HG03521 (cell line): ENCODE data around the gene HEATR5B.
"Not testable (repeated sequence)": the region's sequence is repeated elsewhere in the genome, so short reads cannot be mapped to it uniquely, and the experiment has no call there.

Experiments used
- ATAC-seq: cut with Tn5 transposase; IDR thresholded peaks from one replicate; pipeline ENCODE4 v1.9.1; 2021; ENCODE audit warnings: mild to moderate bottlenecking, moderate library complexity; ENCODE audit not compliant: unreplicated experiment

Gene HEATR5B

DNA sequence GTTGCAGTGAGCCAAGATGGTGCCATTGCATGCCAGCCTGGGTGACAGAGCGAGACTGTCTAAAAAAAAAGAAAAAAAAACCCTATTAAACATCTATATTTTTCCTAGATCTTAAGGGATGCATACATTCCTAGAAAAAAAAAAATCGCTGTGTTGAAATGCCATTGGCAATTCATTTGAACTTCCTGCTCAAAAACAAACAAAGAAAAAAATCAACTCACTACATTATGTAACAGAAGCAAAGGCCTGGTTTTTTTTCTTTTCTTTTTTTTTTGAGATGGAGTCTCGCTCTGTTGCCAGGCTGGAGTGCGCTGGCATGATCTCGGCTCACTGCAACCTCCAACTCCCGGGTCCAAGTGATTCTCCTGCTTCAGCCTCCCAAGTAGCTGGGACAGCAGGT, 96.2 kb downstream of the HEATR5B start:
- no peak for ATAC-seq

- ATAC-seq = no peak
Measured at GRCh38 chr2:36982467-36982866, 101.7 kb downstream of the HEATR5B start.

DNA sequence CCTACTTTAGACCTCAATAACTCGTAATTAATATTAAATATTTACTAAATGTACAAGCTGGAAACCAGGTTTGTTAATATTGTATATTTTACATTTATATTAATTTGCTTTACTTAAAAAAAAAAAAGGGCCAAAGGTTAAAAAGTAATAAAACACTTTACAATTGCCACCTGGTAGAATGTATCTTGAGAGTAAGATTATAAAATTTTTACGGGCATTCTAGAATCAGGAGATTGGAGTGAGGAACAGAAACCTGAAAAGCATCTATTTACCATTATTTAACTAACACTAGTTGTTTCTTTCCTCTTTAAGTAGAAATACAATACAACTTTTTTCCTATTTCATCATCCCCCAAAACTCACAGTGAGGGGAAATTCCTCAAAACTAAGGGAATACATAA, 102.3 kb downstream of the HEATR5B start:
- no peak for ATAC-seq

DNA sequence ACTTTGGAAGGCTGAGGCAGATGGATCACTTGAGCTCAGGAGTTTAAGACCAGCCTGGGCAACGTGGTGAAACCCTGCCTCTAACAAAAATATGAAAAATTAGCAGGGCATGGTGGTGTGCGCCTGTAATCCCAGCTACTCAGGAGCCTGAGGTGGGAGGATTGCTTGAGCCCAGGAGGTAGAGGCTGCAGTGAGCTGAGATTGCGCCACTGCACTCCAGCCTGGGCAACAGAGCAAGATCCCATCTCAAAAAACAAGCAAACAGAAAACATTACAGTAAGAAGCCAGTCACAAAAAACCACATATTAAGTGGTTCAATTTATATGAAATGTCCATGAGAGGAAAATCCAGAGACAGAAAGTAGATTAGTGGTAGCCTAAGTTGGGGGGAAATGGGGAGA, 105.2 kb downstream of the HEATR5B start:
- ATAC-seq = not testable (repeated sequence)

- no peak for ATAC-seq
Measured at GRCh38 chr2:36976065-36976464, 108.1 kb downstream of the HEATR5B start.

DNA sequence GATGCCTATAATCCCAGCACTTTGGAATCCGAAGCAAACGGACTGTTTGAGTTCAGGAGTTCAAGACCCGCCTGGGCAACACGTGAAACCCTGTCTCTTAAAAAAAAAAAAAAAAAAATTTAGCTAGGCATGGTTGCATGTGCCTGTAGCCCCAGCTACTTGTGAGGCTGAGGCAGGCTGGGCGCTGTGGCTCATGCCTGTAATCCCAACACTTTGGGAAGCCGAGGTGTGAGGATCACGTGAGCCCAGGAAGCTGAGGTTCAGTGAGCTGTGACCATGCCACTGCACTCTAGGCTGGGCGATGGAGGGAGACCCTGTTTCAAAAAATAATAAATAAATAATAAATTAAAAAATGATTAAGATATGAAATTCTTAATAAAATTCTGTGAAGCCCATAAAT, 108.9 kb downstream of the HEATR5B start:
- ATAC-seq = no peak

DNA sequence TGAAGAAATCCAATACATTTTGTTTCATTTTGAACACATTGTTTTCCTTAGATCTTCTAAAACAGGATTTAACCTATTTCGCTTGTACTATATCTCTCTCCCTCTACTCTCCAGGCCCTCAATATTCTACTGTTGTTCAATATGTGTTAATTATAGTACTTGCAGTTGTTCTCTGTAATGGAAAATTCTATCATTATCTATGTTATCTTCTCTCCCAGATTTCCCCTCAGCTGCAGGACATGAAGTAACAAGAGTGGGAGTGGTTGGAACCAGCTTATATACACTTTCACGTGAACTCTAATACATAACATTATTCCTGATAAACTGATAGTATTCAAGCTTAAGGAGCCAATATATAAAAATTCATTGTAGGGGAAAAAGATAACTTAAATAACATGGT, 110.9 kb downstream of the HEATR5B start:
- ATAC-seq = no peak

- ATAC-seq = no peak
Measured at GRCh38 chr2:36971990-36972389, 112.2 kb downstream of the HEATR5B start.

DNA sequence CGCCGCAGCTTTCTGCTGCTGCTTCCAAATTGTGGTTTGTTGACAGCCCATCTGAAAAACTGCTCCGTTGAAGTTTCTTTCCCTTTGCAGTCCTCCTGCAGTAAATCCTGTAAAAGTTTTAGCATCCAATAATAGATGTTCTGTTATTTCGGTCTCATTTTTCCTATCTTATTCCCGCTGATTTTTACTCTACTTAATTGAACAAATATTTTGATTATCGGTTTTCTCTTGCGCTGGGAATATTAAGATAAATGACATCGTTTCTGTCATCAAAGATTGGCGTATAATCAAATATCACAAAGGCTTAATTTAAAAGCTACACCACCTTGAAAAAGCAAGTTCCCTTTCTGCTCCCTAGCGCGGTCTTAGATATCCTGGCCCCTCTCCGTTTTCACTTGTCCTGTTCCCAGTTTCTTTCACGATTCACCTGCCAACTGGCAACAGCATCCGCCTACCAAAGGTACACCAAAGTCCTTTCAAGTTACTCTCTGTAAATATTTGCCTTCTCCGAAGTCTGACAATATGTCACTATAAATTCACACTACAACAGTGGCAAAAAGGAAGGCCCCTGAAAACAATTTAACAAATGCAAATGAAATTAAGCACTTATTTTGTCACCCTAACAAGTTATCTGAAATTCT, 116.8 kb downstream of the HEATR5B start:
- ATAC-seq = no peak

- ATAC-seq = peak; percentile 95
Measured at GRCh38 chr2:36966370-36967235, 117.6 kb downstream of the HEATR5B start, which contains the start of gene STRN. Gene STRN (minus strand): TSS chr2:36966536. CDS start chr2:36966463, 73 bp downstream.

- peak; percentile 24 for ATAC-seq
Measured at GRCh38 chr2:36965751-36966369, 118.3 kb downstream of the HEATR5B start.

DNA sequence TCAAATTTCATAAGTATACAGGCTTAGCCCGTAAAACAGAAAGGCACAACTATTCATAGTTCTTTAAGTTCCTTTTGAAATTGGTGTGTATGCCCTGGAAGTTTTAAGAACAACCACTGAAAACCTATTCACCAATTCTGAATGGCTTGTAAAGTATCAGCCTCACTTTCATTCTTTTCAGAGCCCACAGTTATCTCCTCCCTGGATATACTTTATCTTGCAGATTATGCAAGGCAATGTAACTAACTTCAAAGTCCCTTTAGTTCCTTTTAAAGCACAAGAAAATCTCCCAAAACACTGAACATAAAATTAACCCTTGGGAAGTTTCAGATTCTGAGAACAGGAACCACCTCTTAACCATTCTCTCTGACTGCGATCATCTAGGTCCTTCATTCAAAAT, 119.0 kb downstream of the HEATR5B start:
- ATAC-seq = no peak

DNA sequence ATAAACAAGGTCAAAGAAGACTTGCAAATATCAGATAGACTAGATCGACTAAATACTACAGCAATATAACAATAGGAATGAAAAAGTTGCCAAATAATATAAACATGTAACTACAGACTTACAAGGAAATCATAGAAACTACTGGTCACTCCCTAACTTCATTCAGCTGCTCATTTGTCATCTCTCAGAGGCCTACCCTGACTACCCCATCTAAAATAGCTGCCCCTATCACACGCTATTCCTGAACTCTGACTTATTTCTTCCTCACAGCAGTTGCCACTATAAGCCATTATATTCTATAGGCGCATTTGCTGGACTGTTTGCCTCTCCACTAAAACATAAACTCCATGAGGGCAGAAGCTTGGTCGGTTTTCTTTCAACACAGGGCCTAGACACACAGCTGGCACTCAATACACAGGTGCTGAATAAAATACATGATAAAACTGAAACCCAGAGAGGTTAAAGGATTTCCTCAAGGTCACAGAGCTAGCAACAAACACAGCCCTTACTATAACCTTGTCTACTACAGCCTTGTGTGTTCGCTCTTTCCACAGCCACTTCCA, 119.6 kb downstream of the HEATR5B start:
- ATAC-seq = no peak

DNA sequence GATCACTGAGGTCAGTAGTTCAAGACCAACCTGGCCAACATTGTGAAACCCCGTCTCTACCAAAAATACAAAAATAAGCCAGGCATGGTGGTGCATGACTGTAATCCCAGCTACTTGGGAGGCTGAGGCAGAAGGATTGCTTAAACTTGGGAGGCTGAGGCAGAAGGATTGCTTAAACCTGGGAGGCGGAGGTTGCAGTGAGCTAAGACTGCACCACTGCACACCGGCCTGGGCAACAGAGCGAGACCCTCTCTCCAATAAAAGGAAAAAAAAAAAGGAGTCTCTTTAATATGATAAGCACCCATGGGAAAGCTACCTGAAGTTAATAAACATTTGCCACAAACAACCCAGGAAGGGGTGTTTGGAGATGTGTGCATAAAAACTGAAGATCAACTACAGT, 120.4 kb downstream of the HEATR5B start:
- ATAC-seq = no peak

DNA sequence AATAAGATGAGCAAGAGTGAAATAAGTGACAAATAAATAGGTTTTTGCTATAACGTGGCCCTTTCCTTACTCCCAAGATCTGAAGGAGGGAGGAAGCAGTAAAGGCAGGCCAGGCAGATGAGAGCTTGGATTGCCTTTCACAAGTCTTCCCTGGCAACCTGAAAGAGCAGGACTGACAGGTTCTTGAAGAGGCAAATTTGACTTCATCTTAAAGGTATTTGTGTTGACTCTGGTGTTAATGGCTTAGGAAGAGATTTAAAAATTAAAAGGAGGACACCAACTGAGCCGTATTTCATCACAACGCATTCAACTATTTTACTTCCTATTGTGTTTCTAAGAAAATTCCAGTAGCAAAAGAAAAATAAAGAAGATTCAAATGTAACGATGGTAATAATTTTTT, 121.1 kb downstream of the HEATR5B start:
- ATAC-seq = no peak

DNA sequence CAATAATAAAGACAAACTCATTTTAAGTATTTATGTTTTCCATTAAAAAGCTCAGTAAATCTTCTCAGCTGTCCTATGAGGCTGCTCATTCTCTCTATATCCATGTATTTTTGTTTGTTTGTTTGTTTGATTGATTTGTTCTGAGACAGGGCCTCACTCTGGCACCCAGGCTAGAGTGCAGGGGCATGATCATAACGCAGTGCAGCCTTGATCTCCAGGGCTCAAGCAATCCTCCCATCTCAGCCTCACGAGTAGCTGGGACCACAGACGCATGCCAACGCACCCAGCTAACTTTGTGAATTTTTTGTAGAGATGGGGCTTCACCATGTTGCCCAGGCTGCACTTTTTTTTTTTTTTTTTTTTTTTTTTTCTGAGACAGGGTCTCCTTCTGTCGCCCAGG, 123.4 kb downstream of the HEATR5B start:
- no peak for ATAC-seq

- ATAC-seq = no peak
Measured at GRCh38 chr2:36960005-36960675, 124.0 kb downstream of the HEATR5B start.

DNA sequence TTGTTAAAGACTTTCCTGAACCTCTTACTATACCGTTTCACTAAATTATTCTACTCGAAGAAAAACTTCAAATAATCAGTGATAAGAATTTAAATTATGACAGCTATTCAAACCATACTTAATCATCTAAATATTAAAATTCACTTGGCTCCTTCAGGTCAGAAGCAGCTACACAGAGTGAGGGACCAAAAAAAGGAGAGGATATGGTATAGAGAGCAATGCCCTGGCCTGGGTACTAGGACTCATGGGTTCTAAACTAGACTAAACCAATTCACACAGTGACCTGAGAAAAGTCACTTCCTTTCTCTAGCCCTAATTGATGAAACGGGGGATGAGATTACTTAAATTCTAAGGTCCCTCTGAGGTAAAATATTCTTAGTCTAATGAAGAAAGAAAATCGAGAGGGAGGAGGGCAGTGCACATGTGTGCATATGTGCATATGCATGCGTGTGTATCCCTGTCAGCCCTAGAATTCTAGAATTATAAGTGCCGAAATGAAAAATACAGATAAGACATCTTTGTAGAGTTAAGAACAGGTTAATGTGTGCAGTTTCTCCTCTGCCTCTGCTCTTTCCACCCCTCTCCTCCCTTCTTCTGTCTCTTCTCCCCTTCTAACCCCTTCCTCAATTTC, 129.1 kb downstream of the HEATR5B start:
- ATAC-seq = no peak

- ATAC-seq = no peak
Measured at GRCh38 chr2:36952748-36953197, 131.4 kb downstream of the HEATR5B start.

DNA sequence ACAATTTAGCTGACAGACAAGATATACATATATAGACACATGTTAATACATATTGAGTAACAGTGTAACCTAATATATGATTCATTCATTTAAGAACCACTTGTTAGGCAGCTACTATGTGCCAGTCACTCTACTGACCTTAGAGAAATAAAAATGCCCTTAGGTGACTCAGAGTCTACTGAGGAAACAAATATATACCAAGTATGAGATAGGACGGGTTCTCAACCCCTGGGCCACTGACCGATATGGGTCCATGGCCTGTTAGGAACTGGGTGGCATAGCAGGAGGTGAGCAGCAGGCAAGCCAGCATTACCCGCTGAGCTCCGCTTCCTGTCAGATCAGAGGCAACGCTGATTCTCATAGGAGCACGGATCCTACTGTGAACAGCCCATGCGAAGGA, 132.6 kb downstream of the HEATR5B start:
- no peak for ATAC-seq
